GM18867 (cell line): Measurements from ENCODE around the gene BPHL.
"Not testable (repeated sequence)": the region's sequence is repeated elsewhere in the genome, so short reads cannot be mapped to it uniquely, and the experiment has no call there.

ENCODE experiments used
- ATAC-seq: cut with Tn5 transposase; IDR thresholded peaks from one replicate; pipeline ENCODE4 v1.9.1; 2021; ENCODE audit warnings: mild to moderate bottlenecking, moderate library complexity; ENCODE audit not compliant: unreplicated experiment

BPHL gene

DNA sequence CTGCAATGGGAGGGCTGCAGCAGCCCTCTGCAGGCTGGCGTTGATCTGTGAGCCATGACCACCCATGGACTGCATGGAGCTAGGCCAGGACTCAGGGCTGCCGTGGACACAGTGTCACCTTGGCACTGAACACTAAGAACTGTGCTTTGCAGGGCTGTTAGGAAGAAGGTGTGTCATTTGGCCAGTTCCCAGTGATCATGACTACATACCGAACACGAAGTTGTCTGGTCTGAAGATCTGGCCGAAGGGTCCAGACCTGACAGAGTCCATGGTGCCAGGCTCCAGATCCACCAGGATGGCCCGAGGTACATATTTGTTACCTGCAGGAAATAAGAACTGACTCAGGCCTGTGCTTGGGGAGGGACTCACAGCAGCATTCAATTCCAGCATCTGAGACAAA lies 36.9 kb downstream of the BPHL start:
- ATAC-seq: not testable (repeated sequence)

DNA sequence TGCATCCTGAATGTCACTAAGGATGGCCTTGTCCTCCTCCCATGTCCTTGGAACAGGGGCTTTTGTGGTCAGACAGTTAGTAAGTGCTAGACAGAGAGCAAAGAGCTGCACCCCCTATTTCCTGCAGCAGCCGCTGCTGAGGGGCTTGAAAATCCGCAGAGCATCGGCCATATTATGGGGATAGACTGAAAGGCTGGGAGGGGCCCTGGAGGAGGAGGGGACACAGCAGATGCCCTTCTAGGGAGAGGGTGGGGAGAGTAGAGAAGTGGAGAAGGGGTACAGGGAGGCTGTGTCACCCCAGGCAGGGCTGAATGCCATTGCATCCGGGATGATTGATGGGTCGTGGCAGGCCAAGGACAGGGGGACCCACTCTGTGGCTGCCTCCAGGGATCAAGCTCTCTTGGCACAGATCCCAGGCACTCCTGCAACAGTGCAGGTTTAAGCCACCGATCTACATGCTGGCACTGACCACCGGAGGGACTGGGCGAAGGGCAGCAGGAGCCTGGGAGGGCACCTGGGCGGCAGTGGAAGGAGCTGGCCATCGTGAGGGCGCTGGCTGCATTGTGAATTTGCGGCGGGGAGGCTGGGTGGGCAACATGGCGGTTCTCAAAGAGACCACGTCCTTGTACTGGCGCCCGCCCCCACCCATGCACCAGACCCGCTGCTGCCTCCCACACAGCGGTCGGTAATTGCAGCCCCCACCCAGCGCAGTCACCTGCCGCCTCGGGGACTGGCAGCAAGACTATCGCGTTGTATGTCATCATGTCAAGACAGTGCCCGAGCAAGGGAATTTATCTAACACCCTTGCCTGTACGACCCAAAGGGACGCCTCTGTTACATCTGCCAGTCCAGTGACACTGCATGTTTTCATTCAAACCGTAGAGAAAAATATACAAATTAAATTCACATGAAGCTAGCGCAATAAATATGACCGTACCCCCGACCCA lies 37.9 kb downstream of the BPHL start:
- ATAC-seq: not testable (repeated sequence)

DNA sequence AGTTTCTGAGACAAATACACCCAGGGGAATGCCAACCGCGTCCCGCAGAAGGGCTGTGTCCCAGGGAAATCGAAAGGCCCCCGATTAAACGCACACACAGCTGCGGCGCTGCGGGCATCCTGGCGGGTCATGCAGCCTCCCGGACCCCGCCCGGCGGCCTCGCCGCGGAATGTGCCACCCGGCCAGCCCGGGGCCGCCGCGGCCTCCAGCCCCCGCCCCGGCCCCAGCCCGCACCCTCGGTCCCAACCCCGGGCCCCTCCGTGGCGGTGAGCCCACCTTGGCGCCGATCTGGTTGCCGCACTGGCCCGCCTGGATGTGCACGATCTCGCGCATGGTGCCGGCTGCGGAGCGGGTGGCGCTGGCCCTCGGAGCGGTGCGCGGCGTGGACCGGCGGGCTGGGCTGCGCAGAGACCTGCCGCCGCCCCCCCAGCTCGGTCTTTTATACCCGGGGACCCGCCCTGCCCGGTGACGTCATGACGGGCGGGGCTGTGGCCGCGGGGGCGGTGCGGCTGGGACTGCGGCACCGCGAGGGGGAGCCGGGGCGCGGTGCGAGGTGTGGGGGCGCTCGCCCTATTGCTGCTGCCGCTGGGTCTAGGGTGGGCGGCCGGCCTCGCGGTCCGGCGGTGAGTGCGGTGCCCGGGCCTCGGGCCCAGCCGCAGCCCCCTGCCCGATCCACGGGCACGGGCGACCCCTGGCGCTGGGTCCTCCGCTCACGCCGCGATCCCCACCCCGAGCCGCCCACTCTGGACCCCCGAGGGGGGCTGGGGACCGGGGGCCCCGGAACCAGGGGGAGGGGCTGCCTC lies 38.8 kb downstream of the BPHL start, which contains the start of gene TUBB2A:
TSS of gene TUBB2A (minus strand) at position 414 of the 803 bp plus-strand sequence. CDS start at position 333, 81 bp downstream.
- ATAC-seq: peak; percentile 82

DNA sequence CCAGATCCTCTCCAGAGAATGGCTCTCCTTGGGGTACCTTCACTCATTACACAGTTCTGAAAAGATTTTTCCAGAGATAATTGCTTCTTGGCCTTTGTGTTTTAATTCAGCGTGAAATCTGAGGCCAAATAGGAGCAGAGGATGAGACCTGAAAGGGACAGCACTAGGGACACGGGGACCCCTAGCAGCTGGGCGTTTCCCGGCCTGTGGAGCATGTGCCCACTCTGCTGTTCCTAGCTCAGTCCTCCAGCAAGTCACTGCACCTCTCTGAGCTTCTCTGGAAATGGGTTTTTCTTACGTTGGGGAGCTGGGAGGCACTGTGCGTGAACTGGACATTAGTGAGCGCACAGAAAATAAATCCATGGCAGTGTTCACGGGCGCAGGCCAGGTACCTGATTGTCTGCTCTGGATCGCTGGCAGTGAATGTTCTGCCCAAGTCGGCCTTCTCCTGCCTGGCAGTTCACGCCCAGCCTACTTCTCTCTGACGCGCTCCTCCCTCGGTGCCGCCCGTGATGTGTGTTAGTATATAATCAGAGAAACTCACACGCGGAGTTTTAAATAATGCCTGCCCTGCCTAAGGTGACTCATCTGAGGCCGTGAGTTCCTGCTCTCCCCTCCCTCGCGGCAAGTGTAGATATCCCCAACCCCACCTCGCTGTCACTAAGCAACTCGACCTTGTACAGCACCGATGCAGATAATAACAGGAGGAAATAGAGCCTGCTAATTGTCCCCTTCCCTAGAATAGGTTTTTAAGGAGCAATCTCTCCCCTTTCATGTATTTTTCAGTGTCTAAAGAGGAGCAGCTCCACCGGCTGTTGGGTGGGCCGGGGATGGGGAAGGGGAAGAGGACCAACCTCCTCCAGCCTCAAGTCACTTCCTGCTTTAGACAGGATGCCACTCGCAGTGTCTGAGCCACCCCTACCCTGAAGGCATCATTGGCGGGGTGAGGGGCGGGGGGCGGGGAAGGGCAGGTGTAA lies 41.6 kb downstream of the BPHL start:
- no peak for ATAC-seq

DNA sequence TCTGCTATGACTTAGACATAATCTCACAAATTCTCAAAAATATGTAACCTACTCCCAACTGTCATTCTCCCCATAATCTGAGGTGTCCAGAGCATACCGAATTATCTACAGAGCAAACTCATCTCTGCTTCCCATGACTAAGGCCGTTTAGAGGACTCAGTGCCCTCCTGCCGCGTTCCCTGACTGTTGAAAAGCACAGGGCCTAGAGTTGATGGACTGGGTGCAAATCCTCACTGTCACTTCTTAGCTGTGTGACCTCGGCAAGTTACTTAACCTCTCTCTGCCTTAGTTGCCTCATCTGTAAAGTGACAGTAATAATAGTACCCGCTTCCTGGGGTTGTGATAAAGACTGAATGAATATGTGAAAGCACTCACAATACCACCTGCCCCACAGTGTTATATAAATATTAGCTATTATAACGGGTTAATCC lies 43.6 kb downstream of the BPHL start:
- ATAC-seq: no peak

DNA sequence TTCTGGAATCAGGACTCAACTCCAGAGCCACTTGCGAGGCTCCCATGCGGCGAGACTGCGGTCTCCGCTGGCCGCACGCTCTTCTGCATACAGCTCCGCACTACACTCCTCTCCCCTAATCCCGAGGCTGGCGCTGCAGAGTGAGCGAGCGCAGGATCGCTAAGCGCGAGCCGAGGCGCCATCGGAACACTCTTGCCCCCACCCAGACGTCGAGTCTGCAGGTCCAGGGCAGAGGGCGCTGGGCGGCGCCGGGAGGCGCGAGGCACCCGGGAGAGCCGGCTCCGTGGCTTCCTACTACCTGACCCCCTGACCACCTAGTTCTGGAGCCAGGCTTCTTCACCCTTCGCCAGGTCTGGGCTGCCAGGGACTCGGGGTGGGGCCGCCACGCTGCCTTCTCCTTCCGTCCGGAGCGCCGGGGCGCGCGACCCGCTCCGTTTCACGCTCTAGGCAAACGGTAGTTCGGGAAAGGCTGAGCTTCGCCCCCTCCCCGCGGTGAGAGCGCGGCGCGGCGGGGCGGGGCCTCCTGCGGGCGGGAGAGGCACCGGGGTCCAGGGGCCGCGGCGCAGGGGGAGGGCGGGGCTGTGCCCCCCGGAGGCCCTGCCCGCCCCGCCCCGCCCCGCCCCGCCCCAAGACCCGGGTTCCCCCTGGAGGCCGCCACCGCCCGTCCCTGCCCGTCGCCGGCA lies 44.2 kb downstream of the BPHL start:
- peak; percentile 76 for ATAC-seq

DNA sequence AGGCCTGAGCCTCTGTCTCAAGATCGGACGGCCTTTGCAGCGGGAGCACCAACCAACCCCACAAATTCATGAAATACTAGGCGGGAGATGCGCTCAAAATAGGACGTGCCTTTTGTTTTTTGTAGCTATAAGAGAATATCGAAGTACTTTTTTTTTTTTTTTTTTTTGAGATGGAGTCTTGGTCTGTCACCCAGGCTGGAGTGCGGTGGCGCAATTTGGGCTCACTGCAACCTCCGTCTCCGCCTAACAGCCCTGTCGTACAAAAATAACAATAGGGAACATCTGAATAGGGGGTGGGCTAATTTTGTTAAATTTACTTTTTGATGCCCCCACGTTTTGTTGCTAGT lies 44.7 kb downstream of the BPHL start:
- ATAC-seq: peak; percentile 7

DNA sequence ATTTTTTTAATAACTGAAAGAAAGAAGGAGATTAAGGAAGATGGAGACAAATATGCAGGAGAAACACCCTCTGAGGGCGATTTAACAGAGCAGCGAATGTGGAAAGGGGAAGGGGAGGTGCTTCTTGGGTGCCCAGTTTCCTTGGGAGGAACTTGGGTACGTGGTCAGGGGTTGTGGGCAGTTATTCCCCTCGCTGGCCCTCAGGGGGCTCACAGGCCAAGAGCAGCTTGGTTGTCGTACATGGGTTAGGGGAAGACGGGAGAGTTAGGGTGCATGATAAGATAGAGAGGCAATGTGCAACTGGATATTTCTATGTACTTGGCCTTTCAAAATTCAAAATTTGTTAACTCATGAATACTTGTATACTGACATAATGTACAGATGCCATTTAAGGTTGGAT lies 45.9 kb downstream of the BPHL start:
- ATAC-seq: no peak

DNA sequence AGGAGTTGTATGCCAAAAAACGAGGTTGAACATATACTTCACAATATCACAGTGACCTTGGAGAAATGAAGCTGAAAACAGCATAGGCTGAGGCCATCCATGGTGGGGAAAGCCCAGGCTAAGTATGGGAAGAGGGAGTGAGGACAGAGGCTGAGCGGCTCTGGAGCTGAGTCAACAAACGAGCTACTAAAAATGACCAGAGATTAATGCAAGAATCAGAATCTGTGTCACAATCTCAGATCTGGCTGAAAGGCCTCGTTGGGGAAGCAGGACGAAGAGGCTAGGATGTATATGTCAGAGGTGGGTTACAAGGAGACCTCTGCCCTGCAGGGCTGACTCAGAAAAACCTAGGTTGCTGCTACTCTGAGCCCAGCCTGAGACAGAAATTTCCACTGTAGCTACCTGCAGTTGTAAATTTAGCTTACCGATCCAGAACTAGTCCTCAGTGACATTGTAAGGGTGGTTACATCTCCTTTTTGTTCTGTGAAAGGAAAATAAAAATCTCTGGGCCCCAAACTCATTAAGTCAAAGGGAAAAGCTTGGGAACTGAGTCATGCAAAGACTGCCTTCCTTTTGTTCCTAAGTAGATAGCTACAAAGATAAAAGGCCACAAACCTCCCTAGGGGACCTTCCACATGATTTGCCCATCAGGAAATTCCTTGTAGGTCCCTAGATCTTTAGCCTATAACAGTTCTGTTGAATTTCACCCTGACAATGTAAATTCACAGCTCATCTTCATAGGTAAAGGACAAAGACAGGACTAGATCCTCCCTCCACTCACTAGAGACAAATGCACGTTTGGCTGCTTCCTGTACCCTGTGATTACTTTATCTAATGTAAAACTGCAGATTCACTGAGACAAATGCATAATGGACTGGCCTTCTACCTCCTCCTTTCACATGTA lies 47.4 kb downstream of the BPHL start:
- no peak for ATAC-seq

DNA sequence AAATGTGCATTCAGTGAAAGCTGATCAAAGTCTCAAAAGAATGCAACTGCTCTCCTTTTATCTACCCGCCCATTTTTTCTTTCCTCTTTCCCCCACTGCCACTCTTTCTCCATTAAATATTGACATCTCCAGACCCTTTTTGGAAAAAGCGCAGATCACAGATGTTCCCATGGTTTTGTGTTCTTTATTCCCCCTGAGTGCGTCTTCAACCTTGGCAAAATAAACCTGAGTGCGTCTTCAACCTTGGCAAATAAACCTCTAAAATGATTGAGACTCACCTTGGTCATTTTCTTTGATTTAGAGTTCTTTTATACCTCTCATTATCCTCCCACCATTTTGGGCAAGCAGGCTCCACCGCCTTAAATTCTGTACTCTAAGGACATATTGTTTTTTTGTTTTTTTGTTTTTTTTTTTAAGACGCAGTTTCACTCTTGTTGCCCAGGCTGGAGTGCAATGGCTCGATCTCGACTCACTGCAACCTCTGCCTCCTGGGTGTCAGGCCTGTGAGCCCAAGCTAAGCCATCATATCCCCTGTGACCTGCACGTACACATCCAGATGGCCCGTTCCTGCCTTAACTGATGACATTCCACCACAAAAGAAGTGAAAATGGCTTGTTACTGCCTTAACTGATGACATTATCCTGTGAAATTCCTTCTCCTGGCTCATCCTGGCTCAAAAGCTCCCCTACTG lies 48.2 kb downstream of the BPHL start:
- not testable (repeated sequence) for ATAC-seq

DNA sequence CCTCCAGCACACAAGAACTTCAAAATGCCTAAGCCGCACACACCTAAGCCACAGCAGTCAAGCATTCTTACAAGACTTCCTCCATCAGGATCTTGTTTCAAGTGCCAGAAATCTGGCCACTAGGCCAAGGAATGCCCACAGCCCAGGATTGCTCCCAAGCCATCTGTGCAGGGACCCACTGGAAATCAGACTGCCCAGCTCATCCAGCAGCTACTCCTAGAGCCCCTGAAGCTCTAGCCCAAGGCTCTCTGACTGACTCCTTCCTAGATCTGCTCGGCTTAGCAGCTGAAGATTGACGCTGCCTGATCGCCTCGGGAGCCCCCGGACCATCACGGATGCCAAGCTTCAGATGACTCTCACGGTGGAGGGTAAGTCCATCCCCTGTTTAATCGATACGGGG lies 49.5 kb downstream of the BPHL start:
- not testable (repeated sequence) for ATAC-seq

DNA sequence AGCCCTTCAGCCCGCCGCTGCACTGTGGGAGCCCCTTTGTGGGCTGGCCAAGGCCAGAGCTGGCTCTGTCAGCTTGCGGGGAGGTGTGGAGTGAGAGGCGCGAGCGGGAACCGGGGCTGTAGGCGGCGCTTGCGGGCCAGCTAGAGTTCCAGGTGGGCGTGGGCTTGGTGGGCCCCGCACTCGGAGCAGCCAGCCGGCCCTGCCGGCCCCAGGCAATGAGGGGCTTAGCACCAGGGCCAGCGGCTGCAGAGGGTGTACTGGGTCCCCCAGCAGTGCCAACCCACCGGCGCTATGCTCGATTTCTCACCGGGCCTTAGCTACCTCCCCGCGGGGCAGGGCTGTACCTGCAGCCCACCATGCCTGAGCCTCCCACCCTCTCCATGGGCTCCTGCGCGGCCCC lies 52.2 kb downstream of the BPHL start:
- not testable (repeated sequence) for ATAC-seq

DNA sequence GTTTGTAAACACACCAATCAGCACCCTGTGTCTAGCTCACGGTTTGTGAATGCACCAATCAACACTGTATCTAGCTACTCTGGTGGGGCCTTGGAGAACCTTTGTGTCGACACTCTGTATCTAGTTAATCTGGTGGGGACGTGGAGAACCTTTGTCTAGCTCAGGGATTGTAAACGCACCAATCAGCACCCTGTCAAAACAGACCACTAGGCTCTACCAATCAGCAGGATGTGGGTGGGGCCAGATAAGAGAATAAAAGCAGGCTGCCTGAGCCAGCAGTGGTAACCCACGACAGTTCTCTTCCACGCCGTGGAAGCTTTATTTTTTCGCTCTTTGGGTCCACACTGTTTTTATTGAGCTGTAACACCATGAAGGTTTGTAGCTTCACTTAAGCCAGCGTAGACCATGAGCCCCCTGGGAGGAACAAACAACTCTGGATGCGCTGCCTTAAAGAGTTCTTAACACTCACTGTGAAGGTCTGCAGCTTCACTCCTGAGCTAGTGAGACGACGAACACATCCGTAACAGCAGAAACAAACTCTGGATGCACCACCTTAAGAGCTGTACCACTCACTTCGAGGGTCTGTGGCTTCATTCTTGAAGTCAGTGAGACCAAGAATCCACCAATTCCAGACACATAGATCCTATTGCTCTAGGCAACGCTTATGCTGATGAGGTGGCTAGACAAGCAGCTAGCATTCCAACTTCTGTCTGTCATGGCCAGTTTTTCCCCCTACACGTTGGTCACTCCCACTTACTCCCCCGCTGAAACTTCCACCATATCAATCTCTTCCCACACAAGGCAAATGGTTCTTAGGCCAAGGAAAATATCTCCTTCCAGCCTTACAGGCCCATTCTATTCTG lies 53.0 kb downstream of the BPHL start:
- not testable (repeated sequence) for ATAC-seq

DNA sequence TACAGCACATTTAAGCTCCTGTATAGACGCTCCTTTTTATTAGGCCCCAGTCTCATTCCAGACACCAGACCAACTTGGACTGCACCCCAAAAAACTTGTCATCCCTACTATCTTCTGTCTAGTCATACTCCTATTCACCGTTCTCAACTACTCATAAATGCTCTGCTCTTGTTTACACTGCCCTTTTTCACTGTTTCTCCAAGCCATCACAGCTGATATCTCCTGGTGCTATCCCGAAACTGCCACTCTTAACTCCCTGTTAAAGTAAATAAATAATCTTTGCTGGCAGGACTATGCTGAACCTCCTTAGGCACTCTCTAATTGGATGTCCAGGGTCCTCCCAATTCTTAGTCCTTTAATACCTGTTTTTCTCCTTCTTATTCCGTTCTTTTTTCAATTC lies 54.3 kb downstream of the BPHL start:
- not testable (repeated sequence) for ATAC-seq

DNA sequence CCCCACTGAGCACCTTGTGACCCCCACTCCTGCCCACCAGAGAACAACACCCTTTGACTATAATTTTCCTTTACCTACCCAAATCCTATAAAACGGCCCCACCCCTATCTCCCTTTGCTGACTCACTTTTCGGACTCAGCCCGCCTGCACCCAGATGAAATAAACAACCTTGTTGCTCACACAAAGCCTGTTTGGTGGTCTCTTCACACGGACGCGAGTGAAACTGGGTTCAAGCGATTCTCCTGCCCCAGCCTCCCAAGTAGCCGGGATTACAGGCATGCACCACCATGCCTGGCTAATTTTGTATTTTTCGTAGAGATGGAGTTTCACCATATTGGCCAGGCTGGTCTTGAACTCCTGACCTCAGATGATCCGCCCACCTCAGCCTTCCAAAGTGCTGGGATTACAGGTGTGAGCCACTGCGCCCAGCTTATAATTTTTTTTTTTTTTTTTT lies 55.2 kb downstream of the BPHL start:
- ATAC-seq: not testable (repeated sequence)

DNA sequence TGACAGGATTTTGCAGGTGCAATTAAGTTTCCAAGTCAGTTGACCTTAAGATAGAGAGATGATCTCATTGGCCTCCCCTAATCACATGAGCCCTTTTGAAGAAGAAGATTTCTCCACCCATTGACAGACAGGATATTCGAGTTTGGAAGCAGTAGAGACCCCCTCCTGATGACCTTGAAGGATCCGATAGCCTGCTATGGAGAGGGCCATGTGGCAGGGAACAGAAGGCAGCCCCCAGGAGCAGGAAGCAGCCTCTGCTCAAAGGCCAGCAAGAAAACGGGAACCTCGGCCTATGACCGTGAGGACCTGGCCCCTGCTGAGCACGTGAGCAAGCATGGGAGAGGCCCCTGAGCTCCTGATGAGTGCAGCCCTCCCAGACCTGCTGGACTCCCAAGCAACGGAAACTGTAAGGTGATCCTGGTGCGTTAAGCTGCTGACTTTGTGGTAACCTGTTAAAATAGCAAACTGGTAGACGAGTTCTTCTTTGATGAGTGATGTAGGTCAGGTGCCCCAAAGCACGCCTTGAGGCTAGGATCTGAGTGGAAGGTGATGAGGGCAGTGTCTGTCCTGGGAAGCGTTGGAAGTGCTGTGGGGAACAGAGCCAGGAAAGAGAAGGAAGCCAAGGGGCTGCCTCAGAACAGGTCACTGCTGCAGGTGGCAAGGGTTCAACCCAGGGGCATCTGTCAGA lies 57.3 kb downstream of the BPHL start:
- no peak for ATAC-seq
